ENCODE results near the gene PDE4D. TPM values are rescaled to one million over a fixed set of nuclear protein-coding genes. Genes with fewer than 3 reads are reported as not detected.

The PDE4D gene
- total and polyA plus RNA-seq, 10 of the 15 experiments (the other 5 are each of a cell fraction or from before 2014, with no cell fraction given), result 0.87 to 4.1 (median 2.2) TPM

- in situ Hi-C loops (cut with MboI) (no loop called here), intact Hi-C loops (cut with micrococcal nuclease; ENCODE audit: unreplicated experiment) (no loop called here)
- no peak overlapping the region for H3K9ac ChIP-seq (ENCODE audit: control insufficient read depth, insufficient read depth, low read length)
- RAD21 ChIA-PET (ENCODE audit: unreplicated experiment), result interaction anchor here (0.6 kb wide), 1 partner anchor 76 kb away, joined by 3 read pairs; no protein-coding TSS in a partner anchor
- H2AFZ ChIP-seq (ENCODE audit: control insufficient read depth, low read depth, low read length), result no peak overlapping the region
- H3K4me3 ChIP-seq, result no peak overlapping the region
- CTCF ChIA-PET, result interaction anchor here (0.9 to 1.6 kb wide), 3 partner anchors 33 to 54 kb away, joined by 3 to 7 read pairs (median 4); no protein-coding TSS in a partner anchor
- WGBS (ENCODE audit: insufficient coverage, insufficient replicate concordance, low lambda C conversion rate, missing lambda C conversion rate), result 21% methylated on average over 5 of the region's 5 CpGs
- no peak overlapping the region for H3K27ac ChIP-seq (ENCODE audit: control insufficient read depth, insufficient read depth)
- DNase-seq (ENCODE audit: low read depth, low spot score) (no peak), ATAC-seq (no peak), FAIRE-seq (no peak)
- 0 out of 4 replicates have a peak, but pooled peaks cover 0 to 2% of the 10 kb centered on the region in 2 experiments for H3K27me3 ChIP-seq (replicated peaks in 1 of 2; ENCODE audit: control insufficient read depth in 2 of 2, insufficient read depth in 2 of 2, low read length in 1 of 2)
- H3K4me2 ChIP-seq (ENCODE audit: control insufficient read depth, insufficient read depth), result no peak overlapping the region
- SMC1A ChIA-PET (ENCODE audit: uncharacterized antibody, unreplicated experiment), result interaction anchor here (1.2 kb wide), 1 partner anchor 11 kb away, joined by 3 read pairs; no protein-coding TSS in a partner anchor
- H4K20me1 ChIP-seq (ENCODE audit: control insufficient read depth, insufficient read depth), result no peaks in the 10 kb centered on the region
- BruUV-seq (replicated peaks), result no TSS peak
- H3K79me2 ChIP-seq (ENCODE audit: control insufficient read depth, insufficient read depth, low read length), result no peaks in the 10 kb centered on the region
- POLR2A ChIA-PET, result interaction anchor here (0.6 kb wide), 1 partner anchor 311 kb away, joined by 4 read pairs; no protein-coding TSS in a partner anchor
- H3K36me3 ChIP-seq (ENCODE audit: control insufficient read depth in 2 of 2, insufficient read depth in 2 of 2, low read length in 1 of 2), result no peaks in the 10 kb centered on the region
- no peaks in the 10 kb centered on the region for H3K9me3 ChIP-seq (replicated peaks; ENCODE audit: control insufficient read depth, insufficient read depth, low read length)
- no peaks in the 10 kb centered on the region for H3K4me1 ChIP-seq (ENCODE audit: control insufficient read depth, insufficient read depth, low read length)
- TF ChIP-seq PAX5 (IDR thresholded peaks at IDR 0.05; ENCODE audit: borderline replicate concordance, low read depth, low read length) (no peak), ASH2L (IDR thresholded peaks at IDR 0.05; ENCODE audit: borderline replicate concordance, low read depth) (no peak), WRNIP1 (IDR thresholded peaks at IDR 0.05; ENCODE audit: borderline replicate concordance, low read depth, low read length) (no peak), RB1 (IDR thresholded peaks at IDR 0.05; ENCODE audit: borderline replicate concordance) (no peak), MYB (IDR thresholded peaks at IDR 0.05; ENCODE audit: borderline replicate concordance, low read depth, low read length) (no peak), FOXM1 (IDR thresholded peaks at IDR 0.05; ENCODE audit: low read depth, low read length) (no peak), CHD1 (IDR thresholded peaks at IDR 0.05; ENCODE audit: low read depth, low read length) (no peak), SMARCA5 (IDR thresholded peaks at IDR 0.05) (no peak), SREBF1 (IDR thresholded peaks at IDR 0.05; ENCODE audit: low read length) (no peak), RUNX3 (IDR thresholded peaks at IDR 0.05; ENCODE audit: low read length) (no peak), FOXK2 (IDR thresholded peaks at IDR 0.05) (no peak), TAF1 (IDR thresholded peaks at IDR 0.05; ENCODE audit: borderline replicate concordance, low read depth, low read length) (no peak), HSF1 (IDR thresholded peaks at IDR 0.05; ENCODE audit: low read depth, low read length) (no peak), NBN (IDR thresholded peaks at IDR 0.05) (no peak)
- TF ChIP-seq, protein P1, sequence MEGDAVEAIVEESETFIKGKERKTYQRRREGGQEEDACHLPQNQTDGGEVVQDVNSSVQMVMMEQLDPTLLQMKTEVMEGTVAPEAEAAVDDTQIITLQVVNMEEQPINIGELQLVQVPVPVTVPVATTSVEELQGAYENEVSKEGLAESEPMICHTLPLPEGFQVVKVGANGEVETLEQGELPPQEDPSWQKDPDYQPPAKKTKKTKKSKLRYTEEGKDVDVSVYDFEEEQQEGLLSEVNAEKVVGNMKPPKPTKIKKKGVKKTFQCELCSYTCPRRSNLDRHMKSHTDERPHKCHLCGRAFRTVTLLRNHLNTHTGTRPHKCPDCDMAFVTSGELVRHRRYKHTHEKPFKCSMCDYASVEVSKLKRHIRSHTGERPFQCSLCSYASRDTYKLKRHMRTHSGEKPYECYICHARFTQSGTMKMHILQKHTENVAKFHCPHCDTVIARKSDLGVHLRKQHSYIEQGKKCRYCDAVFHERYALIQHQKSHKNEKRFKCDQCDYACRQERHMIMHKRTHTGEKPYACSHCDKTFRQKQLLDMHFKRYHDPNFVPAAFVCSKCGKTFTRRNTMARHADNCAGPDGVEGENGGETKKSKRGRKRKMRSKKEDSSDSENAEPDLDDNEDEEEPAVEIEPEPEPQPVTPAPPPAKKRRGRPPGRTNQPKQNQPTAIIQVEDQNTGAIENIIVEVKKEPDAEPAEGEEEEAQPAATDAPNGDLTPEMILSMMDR (IDR thresholded peaks at IDR 0.05 in 2 of 3, conservative IDR thresholded peaks at IDR 0.05 in 1 of 3; ENCODE audit: control insufficient read depth in 2 of 3, extremely low read depth in 1 of 3, insufficient read depth in 1 of 3, low read depth in 3 of 3, low read length in 3 of 3), result no peak
- TF ChIP-seq, protein P2, sequence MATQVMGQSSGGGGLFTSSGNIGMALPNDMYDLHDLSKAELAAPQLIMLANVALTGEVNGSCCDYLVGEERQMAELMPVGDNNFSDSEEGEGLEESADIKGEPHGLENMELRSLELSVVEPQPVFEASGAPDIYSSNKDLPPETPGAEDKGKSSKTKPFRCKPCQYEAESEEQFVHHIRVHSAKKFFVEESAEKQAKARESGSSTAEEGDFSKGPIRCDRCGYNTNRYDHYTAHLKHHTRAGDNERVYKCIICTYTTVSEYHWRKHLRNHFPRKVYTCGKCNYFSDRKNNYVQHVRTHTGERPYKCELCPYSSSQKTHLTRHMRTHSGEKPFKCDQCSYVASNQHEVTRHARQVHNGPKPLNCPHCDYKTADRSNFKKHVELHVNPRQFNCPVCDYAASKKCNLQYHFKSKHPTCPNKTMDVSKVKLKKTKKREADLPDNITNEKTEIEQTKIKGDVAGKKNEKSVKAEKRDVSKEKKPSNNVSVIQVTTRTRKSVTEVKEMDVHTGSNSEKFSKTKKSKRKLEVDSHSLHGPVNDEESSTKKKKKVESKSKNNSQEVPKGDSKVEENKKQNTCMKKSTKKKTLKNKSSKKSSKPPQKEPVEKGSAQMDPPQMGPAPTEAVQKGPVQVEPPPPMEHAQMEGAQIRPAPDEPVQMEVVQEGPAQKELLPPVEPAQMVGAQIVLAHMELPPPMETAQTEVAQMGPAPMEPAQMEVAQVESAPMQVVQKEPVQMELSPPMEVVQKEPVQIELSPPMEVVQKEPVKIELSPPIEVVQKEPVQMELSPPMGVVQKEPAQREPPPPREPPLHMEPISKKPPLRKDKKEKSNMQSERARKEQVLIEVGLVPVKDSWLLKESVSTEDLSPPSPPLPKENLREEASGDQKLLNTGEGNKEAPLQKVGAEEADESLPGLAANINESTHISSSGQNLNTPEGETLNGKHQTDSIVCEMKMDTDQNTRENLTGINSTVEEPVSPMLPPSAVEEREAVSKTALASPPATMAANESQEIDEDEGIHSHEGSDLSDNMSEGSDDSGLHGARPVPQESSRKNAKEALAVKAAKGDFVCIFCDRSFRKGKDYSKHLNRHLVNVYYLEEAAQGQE (IDR thresholded peaks at IDR 0.05; ENCODE audit: low read depth, low read length), result no peak
Measured at GRCh38 chr5:58924306-58924705, 969.2 kb downstream of the PDE4D start.

Data from GM12878 (cell line).